DOHH2 (cell line): ENCODE measurements around the gene SLC29A3.
A peak's percentile ranks its signal among the peaks of the same experiment; 100 is the strongest.

ENCODE experiments used
- H3F3A ChIP-seq: fragments of 200-600 bp; sonication (generic), shearing (Covaris generic); 2 replicates; pipeline ENCODE4 v1.6.0; 2016; ENCODE audit warnings: antibody characterized with exemption, mild to moderate bottlenecking; ENCODE audit not compliant: control insufficient read depth, insufficient read depth
- H3K27ac ChIP-seq: fragments of 200-600 bp; sonication (generic); 2 replicates; pipeline ENCODE4 v1.5.1; 2014; ENCODE audit warnings: low read depth, mild to moderate bottlenecking, low read length, moderate library complexity
- H3K27me3 ChIP-seq: fragments of 200-600 bp; sonication (generic); 2 replicates; pipeline ENCODE4 v1.6.1; 2014; ENCODE audit warnings: mild to moderate bottlenecking, low read length, mixed read lengths; ENCODE audit not compliant: control insufficient read depth
- H3K36me3 ChIP-seq: fragments of 200-600 bp; sonication (generic); 2 replicates; pipeline ENCODE4 v1.6.1; 2014; ENCODE audit warnings: mild to moderate bottlenecking, low read length, moderate library complexity, mixed read lengths; ENCODE audit not compliant: control insufficient read depth
- H3K4me1 ChIP-seq: fragments of 200-600 bp; sonication (generic); 2 replicates; pipeline ENCODE4 v1.6.1; 2014; ENCODE audit warnings: mild to moderate bottlenecking, low read length, mixed read lengths; ENCODE audit not compliant: control insufficient read depth
- H3K4me2 ChIP-seq: fragments of 200-600 bp; sonication (generic); 2 replicates; pipeline ENCODE4 v1.6.0; 2014; ENCODE audit warnings: mild to moderate bottlenecking, low read length, moderate library complexity
- H3K4me3 ChIP-seq: fragments of 200-600 bp; sonication (generic); 2 replicates; pipeline ENCODE4 v1.5.1; 2014; ENCODE audit warnings: mild to moderate bottlenecking, low read length, mixed read lengths
- H3K79me2 ChIP-seq: fragments of 200-600 bp; sonication (generic); 2 replicates; pipeline ENCODE4 v1.6.1; 2014; ENCODE audit warnings: mild to moderate bottlenecking, low read length, mixed read lengths; ENCODE audit not compliant: control insufficient read depth
- H3K9me2 ChIP-seq: fragments of 200-600 bp; sonication (generic); replicated peaks from 2 replicates; pipeline ENCODE4 v1.6.1; 2014; ENCODE audit warnings: mild to moderate bottlenecking, low read length, mixed read lengths; ENCODE audit not compliant: control insufficient read depth
- H3K9me3 ChIP-seq: fragments of 200-600 bp; sonication (generic); 2 replicates; pipeline ENCODE4 v1.6.1; 2014; ENCODE audit warnings: antibody characterized with exemption, low read length, mixed read lengths; ENCODE audit not compliant: control insufficient read depth, insufficient read depth
- H4K20me1 ChIP-seq: fragments of 200-600 bp; sonication (generic); 2 replicates; pipeline ENCODE4 v1.6.0; 2014; ENCODE audit warnings: low read depth, mild to moderate bottlenecking, antibody characterized with exemption, low read length, moderate library complexity; ENCODE audit not compliant: control insufficient read depth, insufficient read depth
- EZH2phosphoT487 ChIP-seq: fragments of 200-600 bp; sonication (generic); IDR thresholded peaks from 2 replicates; pipeline ENCODE4 v1.6.1; 2017; ENCODE audit warnings: borderline replicate concordance, mild to moderate bottlenecking, antibody characterized with exemption, low read length, moderate library complexity, mixed read lengths
- TF ChIP-seq, protein P1 (sequence below): fragments of 200-600 bp; sonication (generic); IDR thresholded peaks from one replicate; pipeline ENCODE4 v1.5.1; 2014; ENCODE audit warnings: antibody characterized with exemption, mild to moderate bottlenecking, low read depth, low read length; ENCODE audit not compliant: poor library complexity, severe bottlenecking

SLC29A3 gene

GRCh38 chr10:71316056-71316785 is 2.8 kb upstream of the SLC29A3 start:
- no peaks in the 10 kb centered on the region for H3K9me3 ChIP-seq
- H4K20me1 ChIP-seq, result no peaks in the 10 kb centered on the region
- no peaks in the 10 kb centered on the region for H3K79me2 ChIP-seq
- no peaks in the 10 kb centered on the region for H3K36me3 ChIP-seq
- H3K4me2 ChIP-seq, result no peak overlapping the region
- H3F3A ChIP-seq, result no peaks in the 10 kb centered on the region
- no peak overlapping the region for H3K27ac ChIP-seq
- H3K4me3 ChIP-seq, result no peak overlapping the region
- H3K4me1 ChIP-seq, result peaks cover 9% of the 10 kb centered on the region
- H3K27me3 ChIP-seq, result peaks cover 8% of the 10 kb centered on the region
- TF ChIP-seq, protein P1, sequence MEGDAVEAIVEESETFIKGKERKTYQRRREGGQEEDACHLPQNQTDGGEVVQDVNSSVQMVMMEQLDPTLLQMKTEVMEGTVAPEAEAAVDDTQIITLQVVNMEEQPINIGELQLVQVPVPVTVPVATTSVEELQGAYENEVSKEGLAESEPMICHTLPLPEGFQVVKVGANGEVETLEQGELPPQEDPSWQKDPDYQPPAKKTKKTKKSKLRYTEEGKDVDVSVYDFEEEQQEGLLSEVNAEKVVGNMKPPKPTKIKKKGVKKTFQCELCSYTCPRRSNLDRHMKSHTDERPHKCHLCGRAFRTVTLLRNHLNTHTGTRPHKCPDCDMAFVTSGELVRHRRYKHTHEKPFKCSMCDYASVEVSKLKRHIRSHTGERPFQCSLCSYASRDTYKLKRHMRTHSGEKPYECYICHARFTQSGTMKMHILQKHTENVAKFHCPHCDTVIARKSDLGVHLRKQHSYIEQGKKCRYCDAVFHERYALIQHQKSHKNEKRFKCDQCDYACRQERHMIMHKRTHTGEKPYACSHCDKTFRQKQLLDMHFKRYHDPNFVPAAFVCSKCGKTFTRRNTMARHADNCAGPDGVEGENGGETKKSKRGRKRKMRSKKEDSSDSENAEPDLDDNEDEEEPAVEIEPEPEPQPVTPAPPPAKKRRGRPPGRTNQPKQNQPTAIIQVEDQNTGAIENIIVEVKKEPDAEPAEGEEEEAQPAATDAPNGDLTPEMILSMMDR, result no peak
- no peak for TF ChIP-seq EZH2phosphoT487
- H3K9me2 ChIP-seq, result no peaks in the 10 kb centered on the region

- no peaks in the 10 kb centered on the region for H4K20me1 ChIP-seq
- TF ChIP-seq, protein P1, result no peak
- no peak for TF ChIP-seq EZH2phosphoT487
- no peak overlapping the region for H3K4me3 ChIP-seq
- H3F3A ChIP-seq, result no peaks in the 10 kb centered on the region
- H3K4me2 ChIP-seq, result no peak overlapping the region
- no peak overlapping the region for H3K27ac ChIP-seq
- H3K27me3 ChIP-seq, result peaks cover 8% of the 10 kb centered on the region
- no peaks in the 10 kb centered on the region for H3K9me2 ChIP-seq
- peaks cover 9% of the 10 kb centered on the region for H3K4me1 ChIP-seq
- H3K9me3 ChIP-seq, result no peaks in the 10 kb centered on the region
- H3K36me3 ChIP-seq, result no peaks in the 10 kb centered on the region
- H3K79me2 ChIP-seq, result no peaks in the 10 kb centered on the region
These were observed 2.3 kb upstream of the SLC29A3 start for GRCh38 chr10:71316786-71317160.

DNA sequence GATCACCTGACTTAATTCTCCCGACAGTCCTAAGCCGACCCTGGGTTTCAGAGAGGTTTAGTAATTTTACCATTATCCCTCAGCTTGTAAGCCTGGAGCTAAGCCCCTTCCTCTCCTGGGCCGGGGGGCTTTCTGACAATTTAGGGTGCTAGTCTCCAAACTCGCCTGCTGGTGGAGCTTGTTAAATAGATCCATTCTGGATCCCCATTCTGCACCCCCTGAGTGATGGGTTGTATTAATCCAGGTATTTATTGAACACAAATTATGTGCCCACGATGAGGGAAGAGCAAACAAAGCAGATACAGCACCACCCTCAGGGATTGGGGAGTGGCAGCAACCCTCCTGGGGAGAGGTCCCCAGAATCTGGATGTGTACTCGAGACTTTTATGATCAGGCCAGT is 1.3 kb upstream of the SLC29A3 start:
- Histone ChIP-seq H3K4me1 (peaks cover 9% of the 10 kb centered on the region), H3K4me3 (no peak overlapping the region), H3K27ac (no peak overlapping the region), H3K9me2 (no peaks in the 10 kb centered on the region), H3K36me3 (no peaks in the 10 kb centered on the region), H3K79me2 (no peaks in the 10 kb centered on the region), H4K20me1 (no peaks in the 10 kb centered on the region), H3F3A (no peaks in the 10 kb centered on the region), H3K9me3 (no peaks in the 10 kb centered on the region), H3K27me3 (peaks cover 8% of the 10 kb centered on the region), H3K4me2 (no peak overlapping the region)
- no peak for TF ChIP-seq EZH2phosphoT487
- TF ChIP-seq, protein P1, result peak; percentile 26
